Measurements from ENCODE around the gene CDK14.

The CDK14 gene

GRCh38 chr7:90842430-90842788 is 246.3 kb downstream of the CDK14 start:
- DNase-seq (ENCODE audit: low spot score): no peak

- DNase-seq (ENCODE audit: low spot score): no peak
Observed at GRCh38 chr7:90843472-90843871, 247.4 kb downstream of the CDK14 start.

GRCh38 chr7:90844421-90844820 is 248.3 kb downstream of the CDK14 start:
- DNase-seq (ENCODE audit: low spot score): no peak

- DNase-seq (ENCODE audit: low spot score): no peak
Observed at GRCh38 chr7:90846192-90846591, 250.1 kb downstream of the CDK14 start.

GRCh38 chr7:90850066-90850465 is 253.9 kb downstream of the CDK14 start:
- no peak for DNase-seq (ENCODE audit: low spot score)

GRCh38 chr7:90850471-90850870 is 254.3 kb downstream of the CDK14 start:
- no peak for DNase-seq (ENCODE audit: low spot score)

GRCh38 chr7:90853205-90853604 is 257.1 kb downstream of the CDK14 start:
- no peak for DNase-seq (ENCODE audit: low spot score)

GRCh38 chr7:90856351-90857070 is 260.4 kb downstream of the CDK14 start:
- no peak for DNase-seq (ENCODE audit: low spot score)

- DNase-seq (ENCODE audit: low spot score): no peak
Observed at GRCh38 chr7:90857603-90858002, 261.5 kb downstream of the CDK14 start.

- no peak for DNase-seq (ENCODE audit: low spot score)
Observed at GRCh38 chr7:90858546-90858945, 262.4 kb downstream of the CDK14 start.

- no peak for DNase-seq (ENCODE audit: low spot score)
Observed at GRCh38 chr7:90859521-90859920, 263.4 kb downstream of the CDK14 start.

- DNase-seq (ENCODE audit: low spot score): no peak
Observed at GRCh38 chr7:90864088-90864487, 268.0 kb downstream of the CDK14 start.

GRCh38 chr7:90869335-90869734 is 273.2 kb downstream of the CDK14 start:
- no peak for DNase-seq (ENCODE audit: low spot score)

- no peak for DNase-seq (ENCODE audit: low spot score)
Observed at GRCh38 chr7:90876701-90877100, 280.6 kb downstream of the CDK14 start.

- DNase-seq (ENCODE audit: low spot score): no peak
Observed at GRCh38 chr7:90877201-90877600, 281.1 kb downstream of the CDK14 start.

- DNase-seq (ENCODE audit: low spot score): no peak
Observed at GRCh38 chr7:90879924-90880323, 283.8 kb downstream of the CDK14 start.

- DNase-seq (ENCODE audit: low spot score): no peak
Observed at GRCh38 chr7:90886416-90886815, 290.3 kb downstream of the CDK14 start.

- DNase-seq (ENCODE audit: low spot score): no peak
Observed at GRCh38 chr7:90889210-90889609, 293.1 kb downstream of the CDK14 start.

- no peak for DNase-seq (ENCODE audit: low spot score)
Observed at GRCh38 chr7:90889644-90890043, 293.5 kb downstream of the CDK14 start.

GRCh38 chr7:90891529-90891928 is 295.4 kb downstream of the CDK14 start:
- DNase-seq (ENCODE audit: low spot score): no peak

GRCh38 chr7:90892213-90892612 is 296.1 kb downstream of the CDK14 start:
- no peak for DNase-seq (ENCODE audit: low spot score)

GRCh38 chr7:90894122-90894521 is 298.0 kb downstream of the CDK14 start:
- DNase-seq (ENCODE audit: low spot score): no peak

- DNase-seq (ENCODE audit: low spot score): no peak
Observed at GRCh38 chr7:90896458-90896857, 300.3 kb downstream of the CDK14 start.

- no peak for DNase-seq (ENCODE audit: low spot score)
Observed at GRCh38 chr7:90897961-90898469, 301.9 kb downstream of the CDK14 start.

Measured in RKO (cell line).